Tibial artery (tissue), 4 donors: ENCODE measurements around the gene GUSB.
"Not testable (repeated sequence)": the region's sequence is repeated elsewhere in the genome, so short reads cannot be mapped to it uniquely, and the experiment has no call there.

Experiments
- DNase-seq, 2 donors: peaks; one replicate each; pipeline ENCODE4 v3.0.0-alpha.2; 2019
- H3K27ac ChIP-seq, 2 donors: fragments of 200-600 bp; sonication (generic) in 1 of 2; 1 replicate in 1 of 2; 2 replicates in 1 of 2; pipeline ENCODE4 v1.5.1; 2018 to 2019; ENCODE audit warnings: mild to moderate bottlenecking in 1 of 2
- H3K27me3 ChIP-seq, 2 donors: fragments of 200-600 bp; sonication (generic) in 1 of 2; one replicate each; pipeline versions ENCODE4 v1.5.1 to v1.6.0; 2016 to 2019
- H3K36me3 ChIP-seq, 3 donors: fragments of 200-600 bp; sonication (generic) in 2 of 3; one replicate each; pipeline ENCODE4 v1.5.1; 2016 to 2019; ENCODE audit warnings: mild to moderate bottlenecking in 2 of 3
- H3K4me1 ChIP-seq, 4 donors: fragments of 200-600 bp; sonication (generic) in 2 of 4; 1 replicate in 3 of 4; 2 replicates in 1 of 4; pipeline ENCODE4 v1.5.1; 2016 to 2019
- H3K4me3 ChIP-seq, 2 donors: fragments of 200-600 bp; sonication (generic) in 1 of 2; 1 replicate in 1 of 2; 2 replicates in 1 of 2; pipeline ENCODE4 v1.5.1; 2018 to 2019; ENCODE audit warnings: mild to moderate bottlenecking in 2 of 2
- H3K9me3 ChIP-seq, 3 donors: fragments of 200-600 bp; sonication (generic) in 1 of 3; one replicate each; pipeline ENCODE4 v1.5.1; 2016 to 2019
- intact Hi-C: fragments of 100-400 bp; cut with DNase I; formaldehyde crosslinking; loops from one replicate; pipeline ENCODE4 v1.15.0; 2023; ENCODE audit warnings: low total_unique reads
- TF ChIP-seq, protein P1 (sequence below), 2 experiments: fragments of 200-600 bp in 1 of 2; fragments of 450-650 bp in 1 of 2; IDR thresholded peaks; one replicate each; pipeline ENCODE4 v1.5.1; 2017 to 2019; ENCODE audit warnings: antibody characterized with exemption in 2 of 2, mild to moderate bottlenecking in 1 of 2, moderate library complexity in 1 of 2

Gene GUSB

GRCh38 chr7:65968256-65969185, 13.5 kb downstream of the GUSB start:
- H3K27me3 ChIP-seq: no peaks in the 10 kb centered on the region
- TF ChIP-seq, protein P1, sequence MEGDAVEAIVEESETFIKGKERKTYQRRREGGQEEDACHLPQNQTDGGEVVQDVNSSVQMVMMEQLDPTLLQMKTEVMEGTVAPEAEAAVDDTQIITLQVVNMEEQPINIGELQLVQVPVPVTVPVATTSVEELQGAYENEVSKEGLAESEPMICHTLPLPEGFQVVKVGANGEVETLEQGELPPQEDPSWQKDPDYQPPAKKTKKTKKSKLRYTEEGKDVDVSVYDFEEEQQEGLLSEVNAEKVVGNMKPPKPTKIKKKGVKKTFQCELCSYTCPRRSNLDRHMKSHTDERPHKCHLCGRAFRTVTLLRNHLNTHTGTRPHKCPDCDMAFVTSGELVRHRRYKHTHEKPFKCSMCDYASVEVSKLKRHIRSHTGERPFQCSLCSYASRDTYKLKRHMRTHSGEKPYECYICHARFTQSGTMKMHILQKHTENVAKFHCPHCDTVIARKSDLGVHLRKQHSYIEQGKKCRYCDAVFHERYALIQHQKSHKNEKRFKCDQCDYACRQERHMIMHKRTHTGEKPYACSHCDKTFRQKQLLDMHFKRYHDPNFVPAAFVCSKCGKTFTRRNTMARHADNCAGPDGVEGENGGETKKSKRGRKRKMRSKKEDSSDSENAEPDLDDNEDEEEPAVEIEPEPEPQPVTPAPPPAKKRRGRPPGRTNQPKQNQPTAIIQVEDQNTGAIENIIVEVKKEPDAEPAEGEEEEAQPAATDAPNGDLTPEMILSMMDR (IDR thresholded peaks at IDR 0.05): no peak
- no peaks in the 10 kb centered on the region for H3K4me1 ChIP-seq
- H3K27ac ChIP-seq: no peak overlapping the region
- H3K9me3 ChIP-seq: no peaks in the 10 kb centered on the region
- DNase-seq: peak in 1 of 2 donors; percentile 47
- intact Hi-C loops: no loop called here
- H3K36me3 ChIP-seq: peaks cover 93 to 100% (median 98%) of the 10 kb centered on the region in 3 donors
- no peak overlapping the region for H3K4me3 ChIP-seq

DNA sequence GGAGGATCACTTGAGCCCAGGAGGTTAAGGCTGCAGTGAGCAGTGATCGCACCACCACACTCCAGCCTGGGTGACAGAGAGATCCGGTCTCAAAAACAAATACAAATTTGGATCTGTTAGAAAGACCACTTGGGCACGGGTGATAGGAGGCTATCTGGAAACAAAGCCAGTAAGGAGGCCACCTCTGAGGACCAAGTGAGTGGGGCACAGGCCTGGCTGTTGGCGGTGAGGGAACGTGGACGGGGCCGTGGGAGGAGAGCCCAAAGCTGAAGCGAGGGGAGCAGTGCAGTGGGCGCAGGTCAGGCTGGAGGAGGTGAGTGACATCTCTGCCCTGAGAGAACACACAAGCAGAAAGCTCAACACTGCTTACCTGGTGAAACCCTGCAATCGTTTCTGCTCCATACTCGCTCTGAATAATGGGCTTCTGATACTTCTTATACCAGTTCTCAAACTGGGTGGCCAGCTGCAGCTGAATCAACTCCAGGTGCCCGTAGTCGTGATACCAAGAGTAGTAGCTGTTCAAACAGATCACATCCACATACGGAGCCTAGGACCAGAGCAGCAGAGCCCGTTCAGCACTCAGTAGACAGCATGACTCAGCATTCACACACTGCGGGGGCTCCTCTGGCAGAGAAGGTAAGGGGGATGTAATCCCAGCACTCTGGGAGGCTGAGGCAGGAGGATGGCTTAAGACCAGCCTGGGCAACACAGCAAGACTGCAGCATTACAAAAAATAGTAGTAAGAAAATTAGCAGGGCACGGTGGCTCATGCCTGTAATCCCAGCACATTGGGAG, 14.5 kb downstream of the GUSB start:
- H3K36me3 ChIP-seq: peaks cover 93 to 100% (median 98%) of the 10 kb centered on the region in 3 donors
- H3K4me3 ChIP-seq: no peak overlapping the region
- H3K27me3 ChIP-seq: no peaks in the 10 kb centered on the region
- H3K27ac ChIP-seq: no peak overlapping the region
- peak in 1 of 2 donors; percentile 39 for DNase-seq
- H3K9me3 ChIP-seq: no peaks in the 10 kb centered on the region
- TF ChIP-seq, protein P1 (IDR thresholded peaks at IDR 0.05): no peak
- no peaks in the 10 kb centered on the region for H3K4me1 ChIP-seq
- intact Hi-C loops: no loop called here

- Histone ChIP-seq H3K27ac (no peak overlapping the region), H3K27me3 (no peaks in the 10 kb centered on the region), H3K4me1 (no peaks in the 10 kb centered on the region), H3K9me3 (no peaks in the 10 kb centered on the region), H3K36me3 (peaks cover 86 to 100% (median 97%) of the 10 kb centered on the region in 3 donors), H3K4me3 (no peak overlapping the region)
- peak in 1 of 2 donors; percentile 9 for DNase-seq
- intact Hi-C loops: no loop called here
- TF ChIP-seq, protein P1 (IDR thresholded peaks at IDR 0.05): no peak
Observed at GRCh38 chr7:65966146-65966545, 15.9 kb downstream of the GUSB start.

GRCh38 chr7:65964671-65965070, 17.3 kb downstream of the GUSB start:
- peaks cover 84 to 100% (median 97%) of the 10 kb centered on the region in 3 donors for H3K36me3 ChIP-seq
- intact Hi-C loops, DNase-seq: not testable (repeated sequence)

DNA sequence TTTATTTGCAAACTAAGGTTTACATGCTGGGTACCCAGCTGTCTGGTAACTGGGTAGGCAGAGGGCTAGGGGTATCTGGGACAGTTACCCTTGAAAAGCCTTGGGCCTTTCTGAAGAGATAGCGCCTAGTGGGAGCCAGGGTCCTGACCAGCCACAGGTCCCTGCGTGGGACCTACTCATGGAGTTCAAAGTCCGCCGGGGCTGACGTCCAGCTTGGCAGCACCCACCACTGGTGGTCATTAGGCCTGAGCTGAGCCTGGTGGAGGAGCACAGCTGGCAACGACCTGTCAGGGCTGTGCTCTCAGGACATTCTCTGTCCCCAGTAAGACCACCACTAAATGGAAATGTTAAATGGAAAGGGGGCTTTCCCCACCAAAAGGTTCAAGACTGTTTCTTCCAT, 20.0 kb downstream of the GUSB start:
- no peaks in the 10 kb centered on the region for H3K27me3 ChIP-seq
- peaks cover 68 to 96% (median 81%) of the 10 kb centered on the region in 3 donors for H3K36me3 ChIP-seq

More at GRCh38 chr7:65964671-65965070, 17.3 kb downstream of the GUSB start:
- not testable (repeated sequence) for H3K4me1 ChIP-seq, H3K9me3 ChIP-seq, H3K27me3 ChIP-seq, H3K27ac ChIP-seq, H3K4me3 ChIP-seq

More for the DNA sequence above, 20.0 kb downstream of the GUSB start:
- intact Hi-C loops: no loop called here
- Histone ChIP-seq H3K4me1 (no peaks in the 10 kb centered on the region), H3K4me3 (no peak overlapping the region), H3K27ac (no peak overlapping the region), H3K9me3 (no peaks in the 10 kb centered on the region)
- TF ChIP-seq, protein P1 (IDR thresholded peaks at IDR 0.05): no peak
- DNase-seq: peak in 1 of 2 donors; percentile 46
